ENCODE results near the gene BRD9.
"Not testable (repeated sequence)": the region's sequence is repeated elsewhere in the genome, so short reads cannot be mapped to it uniquely, and the experiment has no call there.

BRD9 gene

GRCh38 chr5:860506-861150 is 32.0 kb downstream of the BRD9 start:
- DNase-seq (ENCODE audit: low read depth in 1 of 2, low spot score in 1 of 2), result no peak

DNA sequence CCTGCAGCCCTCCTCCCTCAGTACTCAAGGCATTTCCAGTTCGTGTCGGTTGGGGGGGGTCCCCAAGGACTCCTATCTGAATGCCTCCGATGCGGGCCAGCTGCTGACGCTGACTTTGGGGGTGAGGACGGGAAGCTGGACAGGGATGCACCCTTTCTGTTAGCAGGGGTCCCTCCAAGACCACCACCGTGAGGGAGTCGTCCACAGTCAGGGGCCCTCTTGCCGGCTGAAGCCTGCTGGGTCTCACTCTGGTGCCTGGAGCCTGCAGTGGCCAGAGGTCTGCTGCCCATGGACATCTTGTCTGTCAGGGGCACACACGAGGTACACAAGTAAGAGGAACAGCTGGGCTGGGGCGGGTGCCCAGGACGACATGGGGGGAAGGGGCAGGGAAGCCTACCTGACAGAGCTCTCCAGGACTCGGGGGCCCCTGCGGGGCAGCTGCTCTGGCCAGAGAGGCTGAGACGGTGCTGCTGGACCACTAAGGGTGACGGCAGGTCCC is 32.8 kb downstream of the BRD9 start:
- no peak for DNase-seq (ENCODE audit: low read depth in 1 of 2, low spot score in 1 of 2)

GRCh38 chr5:859391-859790 is 33.2 kb downstream of the BRD9 start:
- DNase-seq (ENCODE audit: low read depth in 1 of 2, low spot score in 1 of 2), result no peak

DNA sequence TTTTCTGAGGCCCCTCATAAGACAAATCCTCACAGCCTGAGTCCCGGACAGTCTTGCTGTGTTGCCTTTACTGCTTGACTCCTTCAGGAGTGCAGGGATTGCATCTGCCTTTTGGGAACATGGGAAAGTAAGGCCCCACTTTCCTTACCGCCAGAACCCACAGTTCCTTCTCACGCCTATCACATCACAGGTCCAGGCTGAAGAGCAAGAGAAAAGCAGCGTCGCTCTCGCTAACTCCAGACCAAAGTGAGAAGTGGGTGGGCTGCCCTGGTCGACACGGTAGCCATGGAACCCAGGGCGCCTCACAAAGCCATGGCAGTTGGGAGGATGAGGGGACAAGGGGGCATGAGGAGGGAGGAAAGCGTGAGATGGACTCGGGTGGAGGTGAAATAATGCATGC is 33.9 kb downstream of the BRD9 start:
- no peak for DNase-seq (ENCODE audit: low read depth in 1 of 2, low spot score in 1 of 2)

DNA sequence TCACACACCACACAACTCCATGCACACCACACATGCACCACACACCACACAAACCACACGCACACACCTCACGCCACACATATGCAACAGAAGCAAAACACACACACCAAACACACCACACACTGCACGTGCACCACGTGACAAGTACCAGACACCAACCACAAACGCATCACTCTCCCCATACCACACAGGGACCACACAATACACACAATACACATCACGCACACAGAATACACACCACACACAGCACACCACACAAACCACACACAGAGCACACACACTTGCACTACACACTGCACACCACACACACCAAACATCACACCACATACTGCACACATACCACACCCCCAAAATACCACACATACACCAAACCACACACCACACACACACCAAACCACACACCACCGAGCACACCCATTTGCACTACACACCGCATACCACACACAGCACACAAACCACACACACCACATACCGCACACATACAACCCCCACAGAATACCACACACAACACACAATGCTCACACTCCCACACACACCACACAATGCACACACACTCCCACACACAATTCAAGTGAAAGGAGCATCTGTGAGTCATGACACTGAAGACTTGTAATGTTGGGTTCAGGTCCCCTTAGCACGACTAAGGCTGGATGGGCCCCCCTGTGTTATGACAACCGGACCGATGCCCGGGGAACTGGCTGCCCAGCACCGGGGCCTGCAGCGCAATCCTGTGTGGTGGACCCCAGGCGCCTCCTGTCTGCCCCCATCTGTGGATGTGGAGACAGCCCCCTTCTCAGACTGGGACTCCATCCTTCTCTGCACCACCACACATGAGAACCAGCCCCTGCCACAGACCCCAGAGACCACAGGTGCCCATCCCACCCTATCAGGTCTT is 35.8 kb downstream of the BRD9 start:
- DNase-seq (ENCODE audit: low read depth in 1 of 2, low spot score in 1 of 2), result no peak

DNA sequence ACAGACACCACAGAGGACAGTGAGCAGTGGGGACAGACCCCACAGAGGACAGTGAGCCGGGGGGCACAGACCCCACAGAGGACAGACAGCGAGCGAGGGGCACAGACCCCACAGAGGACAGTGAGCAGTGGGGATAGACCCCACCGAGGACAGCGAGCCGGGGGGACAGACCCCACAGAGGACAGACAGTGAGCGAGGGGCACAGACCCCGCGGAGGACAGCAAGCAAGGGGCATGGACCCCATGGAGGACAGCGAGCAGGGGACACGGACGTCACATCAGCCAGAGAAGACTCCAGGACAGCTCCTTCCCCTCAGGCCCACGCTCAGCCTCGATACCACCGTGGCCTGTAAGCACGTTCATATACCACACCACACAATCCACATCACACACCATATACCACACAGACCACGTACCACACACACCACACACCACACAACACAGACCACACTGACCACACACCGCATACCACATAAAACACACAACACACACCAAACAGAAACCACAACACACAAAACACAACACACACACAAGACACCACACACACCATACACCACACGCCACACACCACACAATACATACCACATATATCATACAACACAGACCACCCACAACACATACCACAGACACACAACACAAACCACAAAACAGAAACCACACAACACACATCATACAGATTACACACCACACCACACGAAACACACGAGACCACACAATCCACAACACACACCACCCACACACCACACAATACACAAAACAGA is 36.6 kb downstream of the BRD9 start:
- DNase-seq (ENCODE audit: low read depth in 1 of 2, low spot score in 1 of 2), result no peak

DNA sequence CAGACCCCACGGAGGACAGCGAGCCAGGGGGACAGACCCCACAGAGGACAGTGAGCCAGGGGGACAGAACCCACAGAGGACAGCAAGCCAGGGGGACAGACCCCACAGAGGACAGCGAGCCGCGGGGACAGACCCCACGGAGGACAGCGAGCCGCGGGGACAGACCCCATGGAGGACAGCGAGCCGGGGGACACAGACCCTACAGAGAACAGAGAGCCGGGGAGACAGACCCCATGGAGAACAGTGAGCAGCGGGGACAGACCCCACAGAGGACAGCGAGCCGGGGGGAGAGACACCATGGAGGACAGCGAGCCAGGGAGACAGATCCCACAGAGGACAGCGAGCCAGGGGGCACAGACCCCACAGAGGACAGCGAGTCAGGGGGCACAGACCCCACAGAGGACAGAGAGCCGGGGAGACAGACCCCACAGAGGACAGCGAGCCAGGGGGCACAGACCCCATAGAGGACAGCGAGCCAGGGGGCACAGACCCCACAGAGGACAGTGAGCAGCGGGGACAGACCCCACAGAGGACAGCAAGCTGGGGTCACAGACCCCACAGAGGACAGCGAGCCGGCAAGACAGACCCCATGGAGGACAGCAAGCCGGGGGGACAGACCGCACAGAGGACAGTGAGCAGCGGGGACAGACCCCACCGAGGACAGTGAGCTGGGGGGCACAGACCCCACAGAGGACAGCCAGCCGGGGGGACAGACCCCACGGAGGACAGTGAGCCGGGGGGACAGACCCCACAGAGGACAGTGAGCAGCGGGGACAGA is 37.4 kb downstream of the BRD9 start:
- no peak for DNase-seq (ENCODE audit: low read depth in 1 of 2, low spot score in 1 of 2)

DNA sequence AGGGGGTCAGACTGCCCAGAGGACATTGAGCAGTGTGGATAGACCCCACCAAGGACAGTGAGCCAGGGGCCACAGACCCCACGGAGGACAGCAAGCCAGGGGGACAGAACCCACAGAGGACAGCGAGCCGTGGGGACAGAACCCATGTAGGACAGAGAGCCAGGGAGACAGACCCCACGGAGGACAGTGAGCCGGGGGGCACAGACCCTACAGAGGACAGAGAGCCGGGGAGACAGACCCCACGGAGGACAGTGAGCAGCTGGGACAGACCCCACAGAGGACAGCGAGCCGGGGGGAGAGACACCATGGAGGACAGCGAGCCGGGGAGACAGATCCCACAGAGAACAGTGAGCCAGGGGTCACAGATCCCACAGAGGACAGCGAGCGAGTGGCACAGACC is 38.4 kb downstream of the BRD9 start:
- DNase-seq (ENCODE audit: low read depth in 1 of 2, low spot score in 1 of 2), result no peak

GRCh38 chr5:853416-854090 is 39.0 kb downstream of the BRD9 start:
- DNase-seq (ENCODE audit: low read depth in 1 of 2, low spot score in 1 of 2), result not testable (repeated sequence)

GRCh38 chr5:852431-853401 is 39.9 kb downstream of the BRD9 start:
- no peak for DNase-seq (ENCODE audit: low read depth in 1 of 2, low spot score in 1 of 2)

DNA sequence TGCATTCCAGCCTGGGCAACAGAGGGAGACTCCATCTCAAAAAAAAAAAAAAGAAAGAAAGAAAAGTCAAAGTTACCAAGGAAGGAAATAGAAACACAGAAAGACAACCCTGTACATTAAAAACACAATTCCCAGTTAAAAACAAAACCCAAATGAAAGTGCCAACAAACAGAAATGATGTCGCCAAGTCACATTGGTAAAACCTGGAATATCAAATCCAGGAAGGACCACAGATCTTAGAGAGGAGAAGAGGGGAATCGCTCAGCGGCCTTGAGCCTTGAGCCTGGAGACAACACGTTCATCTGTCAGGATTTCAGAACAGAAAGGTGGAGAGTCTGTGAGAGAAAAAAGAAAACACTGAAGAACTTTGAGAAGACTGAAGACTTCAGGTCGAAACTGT is 40.6 kb downstream of the BRD9 start:
- no peak for DNase-seq (ENCODE audit: low read depth in 1 of 2, low spot score in 1 of 2)

- DNase-seq (ENCODE audit: low read depth in 1 of 2, low spot score in 1 of 2), result no peak
Measured at GRCh38 chr5:851553-851952, 41.0 kb downstream of the BRD9 start.

GRCh38 chr5:851076-851475 is 41.5 kb downstream of the BRD9 start:
- no peak for DNase-seq (ENCODE audit: low read depth in 1 of 2, low spot score in 1 of 2)

GRCh38 chr5:850511-851006 is 42.0 kb downstream of the BRD9 start, which contains the start of gene ZDHHC11:
ZDHHC11 (minus strand) TSS chr5:850986; CDS start chr5:850602, 384 bp downstream.
- DNase-seq (ENCODE audit: low read depth in 1 of 2, low spot score in 1 of 2), result no peak

GRCh38 chr5:849651-850301 is 42.8 kb downstream of the BRD9 start:
- DNase-seq (ENCODE audit: low read depth in 1 of 2, low spot score in 1 of 2), result no peak

DNA sequence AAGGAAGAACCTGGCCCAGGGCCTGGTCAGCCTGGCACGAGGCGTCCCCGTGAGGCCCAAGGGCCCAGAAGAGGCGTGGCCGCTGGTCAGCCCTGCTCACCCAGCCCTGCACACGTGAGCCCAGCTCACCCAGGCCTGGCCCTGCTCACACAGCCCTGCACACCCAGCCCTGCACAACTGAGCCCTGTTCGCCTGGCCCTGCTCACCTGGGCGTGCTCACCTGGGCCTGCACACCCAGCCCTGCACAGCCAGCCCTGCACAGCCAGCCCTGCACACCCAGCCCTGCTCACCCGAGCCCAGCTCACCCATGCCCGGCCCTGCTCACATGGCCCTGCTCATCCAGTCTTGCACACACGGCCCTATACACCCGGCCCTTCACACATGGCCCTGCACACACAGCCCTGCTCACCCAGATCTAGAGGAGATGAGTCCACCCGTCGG is 43.9 kb downstream of the BRD9 start:
- DNase-seq (ENCODE audit: low read depth in 1 of 2, low spot score in 1 of 2), result no peak

GRCh38 chr5:847736-848135 is 44.9 kb downstream of the BRD9 start:
- DNase-seq (ENCODE audit: low read depth in 1 of 2, low spot score in 1 of 2), result not testable (repeated sequence)

DNA sequence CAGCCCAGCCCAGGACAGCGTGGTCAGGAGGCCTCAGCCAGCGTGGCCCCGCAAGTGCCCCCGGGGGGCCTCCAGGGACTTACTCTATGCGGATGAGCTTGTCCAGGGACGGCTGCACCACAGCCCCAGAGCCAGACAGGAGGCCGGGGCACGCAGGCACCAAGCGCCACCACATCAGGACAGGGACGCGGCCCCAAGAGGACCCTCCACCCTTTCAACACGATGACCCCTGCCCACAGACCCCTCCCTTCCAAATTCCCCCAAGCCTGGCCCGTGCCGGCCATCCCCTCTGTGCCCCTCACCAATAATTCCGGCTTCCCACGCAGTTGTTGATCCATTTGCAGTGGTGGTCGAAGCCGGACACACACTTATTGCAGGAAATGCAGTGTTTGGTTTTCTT is 45.4 kb downstream of the BRD9 start:
- not testable (repeated sequence) for DNase-seq (ENCODE audit: low read depth in 1 of 2, low spot score in 1 of 2)
